Naive thymus-derived CD4-positive, alpha-beta T cell (primary cell): Measurements from ENCODE around the gene PDE12. TPM values are rescaled to one million over a fixed set of nuclear protein-coding genes. Genes with fewer than 3 reads are reported as not detected.

Experiments used
- ATAC-seq: fragments of 150-1000 bp; cut with Tn5 transposase; 2 replicates; pipeline ENCODE4 v1.10.0; 2021; ENCODE audit warnings: mild to moderate bottlenecking, moderate library complexity
- CTCF ChIA-PET: fragments of 350-600 bp; sonication (Branson Sonifier 250); formaldehyde crosslinking; loops from one replicate; lab custom pipeline; 2021; ENCODE audit warnings: antibody characterized with exemption; lab: Charles Lee
- POLR2A ChIA-PET: fragments of 350-600 bp; sonication (Branson Sonifier 250); formaldehyde crosslinking; loops from one replicate; lab custom pipeline; 2021; ENCODE audit warnings: antibody characterized with exemption, inconsistent platforms; lab: Charles Lee
- DNase-seq, 9 donors: peaks; one replicate each; pipeline versions ENCODE4 v3.0.0 to v3.0.0-alpha.2; 2020 to 2022; ENCODE audit warnings: mixed read lengths in 1 of 9
- H3K27ac ChIP-seq: one replicate; pipeline ENCODE4 v1.7.0; 2013; ENCODE audit warnings: mild to moderate bottlenecking, low read depth, low read length, moderate library complexity
- H3K27me3 ChIP-seq, 2 donors: one replicate each; pipeline ENCODE4 v1.7.0; 2013; ENCODE audit warnings: low read length in 2 of 2, mild to moderate bottlenecking in 2 of 2, moderate library complexity in 2 of 2; ENCODE audit not compliant: control insufficient read depth in 2 of 2, insufficient read depth in 2 of 2
- H3K36me3 ChIP-seq, 3 experiments: 1 replicate in 2 of 3; 2 replicates in 1 of 3; pipeline ENCODE4 v1.7.0; 2013; ENCODE audit warnings: low read length in 3 of 3, mild to moderate bottlenecking in 3 of 3, moderate library complexity in 1 of 3; ENCODE audit not compliant: insufficient read depth in 3 of 3, control insufficient read depth in 2 of 3
- H3K4me1 ChIP-seq, 2 donors: one replicate each; pipeline ENCODE4 v1.7.0; 2013; ENCODE audit warnings: low read length in 2 of 2, mild to moderate bottlenecking in 2 of 2, moderate library complexity in 1 of 2; ENCODE audit not compliant: control insufficient read depth in 2 of 2, insufficient read depth in 2 of 2
- H3K4me3 ChIP-seq: 2 replicates; pipeline ENCODE4 v1.7.0; 2013; ENCODE audit warnings: mild to moderate bottlenecking, low read length
- H3K9me3 ChIP-seq, 3 experiments: 1 replicate in 2 of 3; 2 replicates in 1 of 3; pipeline ENCODE4 v1.7.0; 2013; ENCODE audit warnings: low read length in 3 of 3; ENCODE audit not compliant: control insufficient read depth in 2 of 3
- H3K27ac Mint-ChIP-seq, 9 donors: one replicate each; pipeline ENCODE4 v1.8.0; 2020 to 2022; ENCODE audit warnings: mixed read lengths in 9 of 9, mild to moderate bottlenecking in 8 of 9, moderate library complexity in 5 of 9, inconsistent platforms in 2 of 9
- H3K27me3 Mint-ChIP-seq, 5 donors: one replicate each; pipeline ENCODE4 v1.8.0; 2021 to 2022; ENCODE audit warnings: mixed read lengths in 5 of 5, mild to moderate bottlenecking in 1 of 5
- H3K36me3 Mint-ChIP-seq, 5 donors: one replicate each; pipeline ENCODE4 v1.8.0; 2020 to 2022; ENCODE audit warnings: mixed read lengths in 5 of 5, mild to moderate bottlenecking in 3 of 5, inconsistent platforms in 1 of 5
- H3K4me1 Mint-ChIP-seq, 7 donors: one replicate each; pipeline ENCODE4 v1.8.0; 2020 to 2022; ENCODE audit warnings: mixed read lengths in 7 of 7, mild to moderate bottlenecking in 3 of 7, inconsistent platforms in 1 of 7
- H3K4me3 Mint-ChIP-seq, 10 donors: one replicate each; pipeline ENCODE4 v1.8.0; 2020 to 2022; ENCODE audit warnings: mild to moderate bottlenecking in 10 of 10, mixed read lengths in 10 of 10, moderate library complexity in 6 of 10, inconsistent platforms in 2 of 10
- H3K9me3 Mint-ChIP-seq, 11 donors: one replicate each; pipeline ENCODE4 v1.8.0; 2020 to 2022; ENCODE audit warnings: mixed read lengths in 11 of 11, mild to moderate bottlenecking in 4 of 11, inconsistent platforms in 1 of 11, moderate library complexity in 1 of 11
- intact Hi-C, 2 donors: fragments of 100-400 bp; cut with micrococcal nuclease; formaldehyde crosslinking; loops; one replicate each; pipeline ENCODE4 v1.15.1; 2023
- polyA plus RNA-seq, 2 donors: library from polyadenylated mRNA; unstranded; fragments of 300-500 nt; fragmentation: Illumina TruSeq; gene quantifications; one replicate each; pipeline ENCODE4 v1.2.3, GENCODE V29; 2021
- total RNA-seq, 6 experiments: library from RNA in 5 of 6; stranded (reverse) in 5 of 6; gene quantifications; 1 replicate in 5 of 6; 2 replicates in 1 of 6; pipeline ENCODE4 v1.2.3 and lab custom pipeline; 2021 to 2026

PDE12 gene
- total and polyA plus RNA-seq, 7 experiments from 2014 or later = 15.1 to 35.5 (median 25.2) TPM

DNA sequence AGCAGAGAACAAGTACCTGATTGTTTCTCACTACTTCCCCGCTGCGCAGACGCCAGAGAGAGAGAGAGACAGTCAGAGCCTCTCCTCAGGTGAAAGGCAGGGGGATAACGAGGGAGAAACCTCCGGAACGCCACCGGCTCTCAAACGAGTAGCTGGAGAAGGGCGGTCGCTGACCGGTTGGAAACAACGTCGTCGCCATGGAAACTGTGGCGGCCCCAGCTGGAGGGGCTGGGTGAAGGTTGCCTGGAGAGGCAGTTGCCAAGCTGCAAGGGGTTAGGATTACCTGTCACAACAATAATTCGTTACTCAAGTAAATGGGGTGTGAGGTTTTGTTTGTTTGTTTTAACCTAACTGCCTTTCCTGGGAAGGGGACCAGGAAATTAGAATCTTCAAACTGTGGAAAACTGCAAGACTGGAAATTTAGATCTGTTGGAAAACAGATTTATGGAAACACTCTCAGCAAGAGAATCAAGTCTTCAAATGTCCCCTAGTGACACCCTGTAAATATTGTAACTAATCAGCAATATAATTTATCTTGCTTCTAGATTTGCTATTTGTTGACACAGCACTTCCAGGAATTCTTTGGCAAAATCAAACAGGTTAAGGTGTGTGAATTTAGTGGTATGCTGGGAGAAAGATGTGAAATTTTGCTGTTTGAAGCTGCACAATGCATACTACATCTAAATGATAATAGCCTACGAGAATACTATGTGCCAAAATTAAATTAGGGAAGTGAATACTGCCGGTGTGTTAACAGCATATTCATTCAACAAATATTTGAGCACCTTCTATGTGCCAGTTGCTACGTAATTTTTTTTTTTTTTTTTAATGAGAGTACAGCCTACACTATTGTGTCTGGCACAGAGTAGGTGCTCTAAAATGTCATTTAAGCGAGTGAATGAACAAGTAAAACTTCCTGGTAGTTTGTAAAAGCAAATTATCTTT is 11.6 kb upstream of the PDE12 start, which contains the start of gene DNAH12:
Gene DNAH12 (minus strand): TSS at position 164 of the 945 bp plus-strand sequence. CDS start 1,474 bp downstream, outside the sequence.
- Mint-ChIP-seq H3K27ac (no peak within 1 kb of the TSS), H3K9me3 (peaks cover 0 to 2% (median 0%) of the 10 kb centered on the region in 11 donors), H3K36me3 (peaks cover 0 to 5% (median 0%) of the 10 kb centered on the region in 5 donors), H3K4me1 (peaks cover 0 to 10% (median 8%) of the 10 kb centered on the region in 7 donors), H3K27me3 (peaks cover 0 to 12% (median 8%) of the 10 kb centered on the region in 5 donors), H3K4me3 (peak within 1 kb of the TSS in 2 of 10 donors; percentile 14 to 29)
- ChIA-PET POLR2A (interaction anchor here (0.8 kb wide), 1 partner anchor 53 kb away, joined by 3 read pairs; no protein-coding TSS in a partner anchor), CTCF (no interaction called here)
- no peak within 1 kb of the TSS for H3K27ac ChIP-seq
- no peak within 1 kb of the TSS for H3K4me3 ChIP-seq
- ATAC-seq = no peak
- peak in 1 of 9 donors; percentile 1 for DNase-seq
- H3K27me3 ChIP-seq = no peaks in the 10 kb centered on the region
- H3K36me3 ChIP-seq = no peaks in the 10 kb centered on the region
- H3K9me3 ChIP-seq = no peaks in the 10 kb centered on the region
- intact Hi-C loops = no loop called here
- H3K4me1 ChIP-seq = no peaks in the 10 kb centered on the region

DNA sequence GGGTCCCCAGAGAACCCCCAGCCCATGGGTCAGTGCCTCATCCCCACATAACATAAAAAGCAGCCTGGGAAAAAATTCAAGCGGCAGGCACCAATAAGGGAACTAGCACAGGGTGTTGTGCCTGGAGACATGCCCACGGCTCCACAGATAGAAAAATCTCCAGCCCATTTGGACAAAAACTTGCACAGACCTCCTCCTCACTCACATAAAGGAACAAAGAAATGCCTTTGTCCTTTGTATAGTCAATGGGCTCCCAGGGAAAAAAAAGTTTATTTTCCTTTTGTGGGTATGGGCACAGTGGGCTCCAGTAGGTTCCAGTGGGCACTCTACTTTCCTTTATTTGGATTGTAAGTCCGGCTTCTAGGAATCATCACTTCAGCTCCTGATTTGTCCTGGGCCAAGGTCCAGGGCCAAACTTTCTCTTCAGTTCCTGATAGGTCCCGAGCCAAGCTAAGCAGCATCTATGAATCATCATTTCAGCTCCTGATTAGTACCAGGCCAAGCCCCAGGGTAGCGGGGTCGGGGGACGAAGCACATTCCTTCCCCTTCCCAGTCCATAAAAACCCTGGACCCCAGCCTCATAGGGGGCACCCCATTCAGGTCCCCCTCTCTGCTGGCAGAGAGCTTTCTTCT is 10.3 kb upstream of the PDE12 start:
- Histone ChIP-seq H3K36me3 (no peaks in the 10 kb centered on the region), H3K4me3 (no peak overlapping the region), H3K4me1 (no peaks in the 10 kb centered on the region), H3K27me3 (no peaks in the 10 kb centered on the region), H3K9me3 (no peaks in the 10 kb centered on the region), H3K27ac (no peak overlapping the region)
- H3K4me3 Mint-ChIP-seq = no peak overlapping the region
- H3K36me3 Mint-ChIP-seq = no peaks in the 10 kb centered on the region
- POLR2A ChIA-PET = interaction anchor here (0.6 to 1.3 kb wide), 2 partner anchors 10 to 37 kb away, joined by 3 to 4 read pairs; partner anchors contain the start of gene PDE12
- intact Hi-C loops = no loop called here
- H3K9me3 Mint-ChIP-seq = peaks cover 0 to 2% (median 0%) of the 10 kb centered on the region in 11 donors
- CTCF ChIA-PET = no interaction called here
- no peak for ATAC-seq
- no peak for DNase-seq
- no peak overlapping the region for H3K27ac Mint-ChIP-seq
- peaks cover 0 to 12% (median 8%) of the 10 kb centered on the region in 5 donors for H3K27me3 Mint-ChIP-seq
- H3K4me1 Mint-ChIP-seq = peaks cover 0 to 10% (median 8%) of the 10 kb centered on the region in 7 donors

DNA sequence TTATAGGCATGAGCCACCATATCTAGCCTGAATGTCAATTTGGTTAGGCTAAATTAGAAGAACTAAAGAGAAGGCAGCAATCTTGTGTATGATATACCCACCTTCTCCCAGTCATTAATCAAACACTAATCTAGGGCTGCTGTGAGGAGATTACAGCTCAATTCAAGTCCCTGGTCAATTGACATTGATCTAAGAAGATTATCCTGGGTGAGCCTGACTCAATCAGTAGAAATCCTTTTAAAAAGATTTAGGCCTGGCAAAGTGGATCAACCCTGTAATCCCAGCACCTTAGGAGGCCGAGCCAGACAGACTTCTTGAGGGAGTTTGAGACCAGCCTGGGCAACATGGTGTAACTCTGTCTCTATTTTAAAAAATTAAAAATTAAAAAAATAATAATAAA is 9.5 kb upstream of the PDE12 start:
- ChIA-PET CTCF (no interaction called here), POLR2A (interaction anchor here (1.3 kb wide), 1 partner anchor 9 kb away, joined by 4 read pairs; the partner anchor contains the start of gene PDE12)
- Histone ChIP-seq H3K4me1 (no peaks in the 10 kb centered on the region), H3K27me3 (no peaks in the 10 kb centered on the region), H3K9me3 (no peaks in the 10 kb centered on the region), H3K36me3 (no peaks in the 10 kb centered on the region), H3K4me3 (no peak overlapping the region), H3K27ac (no peak overlapping the region)
- DNase-seq = no peak
- Mint-ChIP-seq H3K36me3 (no peaks in the 10 kb centered on the region), H3K27ac (no peak overlapping the region), H3K4me3 (no peak overlapping the region), H3K27me3 (peaks cover 0 to 12% (median 8%) of the 10 kb centered on the region in 5 donors), H3K4me1 (peaks cover 0 to 10% (median 8%) of the 10 kb centered on the region in 7 donors), H3K9me3 (peaks cover 0 to 2% (median 0%) of the 10 kb centered on the region in 11 donors)
- intact Hi-C loops = no loop called here
- ATAC-seq = no peak

DNA sequence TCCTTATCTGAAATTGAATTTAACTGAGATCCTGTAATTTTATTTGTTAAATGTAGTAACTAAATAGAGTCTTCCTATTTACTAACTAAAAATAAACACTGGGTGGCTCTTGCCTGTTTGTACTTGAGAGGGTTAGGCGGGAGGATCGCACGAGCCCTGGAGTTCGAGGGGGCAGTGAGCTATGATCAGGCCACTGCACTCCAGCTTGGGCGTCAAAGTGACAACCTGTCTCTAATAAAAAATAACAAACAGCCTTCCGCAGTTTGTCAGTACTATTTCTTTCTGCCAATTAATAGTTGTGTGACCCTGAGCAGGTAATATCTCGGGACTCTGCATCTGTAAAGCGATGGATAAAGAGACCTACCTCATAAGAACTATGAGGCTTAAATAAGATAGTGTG is 768 bp upstream of the PDE12 start:
- Mint-ChIP-seq H3K36me3 (peaks cover 0 to 22% (median 18%) of the 10 kb centered on the region in 5 donors), H3K27ac (peak overlapping the region; percentile 94 to 99 (median 98)), H3K9me3 (no peaks in the 10 kb centered on the region), H3K4me1 (peaks cover 13 to 44% (median 34%) of the 10 kb centered on the region in 7 donors), H3K27me3 (no peaks in the 10 kb centered on the region), H3K4me3 (peak overlapping the region; percentile 85 to 99 (median 92))
- peak overlapping the region; percentile 96 for H3K27ac ChIP-seq
- peak overlapping the region; percentile 74 for H3K4me3 ChIP-seq
- no peaks in the 10 kb centered on the region for H3K9me3 ChIP-seq
- CTCF ChIA-PET = interaction anchor here (0.9 kb wide), 1 partner anchor 158 kb away, joined by 4 read pairs; no protein-coding TSS in a partner anchor
- intact Hi-C loops = loop anchor here (5.0 kb wide), 2 partner anchors 383 to 998 kb away; partner anchors contain the start of gene CCDC66 (in 1 of the 2)
- no peaks in the 10 kb centered on the region for H3K27me3 ChIP-seq
- H3K4me1 ChIP-seq = peaks cover 22% of the 10 kb centered on the region in 2 donors
- POLR2A ChIA-PET = interaction anchor here (0.9 to 3.2 kb wide), 9 partner anchors 9 to 872 kb away, joined by 3 to 88 read pairs (median 10); partner anchors contain the start of genes ARF4, DENND6A, SLMAP and TASOR
- DNase-seq (peak in 1 of 9 donors; percentile 1), ATAC-seq (no peak)
- peaks cover 0 to 12% (median 6%) of the 10 kb centered on the region in 3 experiments for H3K36me3 ChIP-seq

DNA sequence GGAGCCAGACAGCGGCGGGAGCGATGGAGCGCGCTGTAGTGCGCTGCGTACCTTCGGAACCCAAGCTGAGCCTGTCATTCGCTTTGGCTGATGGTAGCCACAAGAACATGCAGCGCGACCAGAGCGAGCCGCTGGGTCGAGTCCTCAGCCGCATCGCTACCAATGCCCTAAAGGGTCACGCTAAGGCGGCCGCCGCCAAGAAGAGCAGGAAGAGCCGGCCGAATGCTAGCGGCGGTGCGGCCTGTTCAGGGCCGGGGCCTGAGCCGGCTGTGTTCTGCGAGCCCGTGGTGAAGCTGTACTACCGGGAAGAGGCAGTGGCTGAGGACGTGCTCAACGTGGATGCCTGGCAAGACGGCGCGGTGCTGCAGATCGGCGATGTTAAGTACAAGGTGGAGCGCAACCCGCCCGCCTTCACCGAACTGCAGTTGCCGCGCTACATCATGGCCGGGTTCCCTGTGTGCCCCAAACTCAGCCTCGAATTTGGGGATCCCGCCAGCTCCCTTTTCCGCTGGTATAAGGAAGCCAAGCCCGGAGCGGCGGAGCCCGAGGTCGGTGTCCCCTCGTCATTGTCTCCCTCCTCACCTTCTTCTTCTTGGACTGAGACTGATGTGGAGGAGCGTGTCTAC is 498 bp downstream of the PDE12 start:
- peak in 2 of 9 donors; percentile 23 to 46 for DNase-seq
- Mint-ChIP-seq H3K4me1 (peaks cover 13 to 57% (median 43%) of the 10 kb centered on the region in 7 donors), H3K36me3 (peaks cover 0 to 25% (median 19%) of the 10 kb centered on the region in 5 donors), H3K27me3 (no peaks in the 10 kb centered on the region), H3K27ac (peak overlapping the region; percentile 94 to 99 (median 98)), H3K9me3 (no peaks in the 10 kb centered on the region), H3K4me3 (peak overlapping the region; percentile 85 to 99 (median 92))
- H3K4me3 ChIP-seq = peak overlapping the region; percentile 74
- H3K27me3 ChIP-seq = no peaks in the 10 kb centered on the region
- ATAC-seq = peak; percentile 51
- intact Hi-C loops = loop anchor here (1.0 to 5.0 kb wide), 11 partner anchors 41 to 1000 kb away; partner anchors contain the start of genes ARF4 (in 2 of the 2), CCDC66 (in 2 of the 2), DENND6A (in 2 of the 2) and SLMAP (in 2 of the 2)
- H3K4me1 ChIP-seq = peaks cover 24 to 26% of the 10 kb centered on the region in 2 donors
- peaks cover 0 to 15% (median 12%) of the 10 kb centered on the region in 3 experiments for H3K36me3 ChIP-seq
- ChIA-PET POLR2A (interaction anchor here (0.6 to 3.2 kb wide), 19 partner anchors 8 to 873 kb away, joined by 3 to 88 read pairs (median 6); partner anchors contain the start of genes ARF4, DENND6A, HTD2 and RPP14), CTCF (interaction anchor here (0.6 to 1.1 kb wide), 2 partner anchors 39 to 333 kb away, joined by 4 to 5 read pairs; no protein-coding TSS in a partner anchor)
- no peaks in the 10 kb centered on the region for H3K9me3 ChIP-seq
- peak overlapping the region; percentile 96 for H3K27ac ChIP-seq
